Lower lobe of right lung (tissue), 2 donors: ENCODE measurements around the gene CYP17A1. TPM values are rescaled to one million over a fixed set of nuclear protein-coding genes. Genes with fewer than 3 reads are reported as not detected.
A peak's percentile ranks its signal among the peaks of the same experiment; 100 is the strongest.

Source experiments
- ATAC-seq, 2 donors: fragments of 200-7000 bp; cut with Tn5 transposase; one replicate each; pipeline ENCODE4 v1.9.1; 2020 to 2022; ENCODE audit warnings: mild to moderate bottlenecking in 2 of 2, moderate library complexity in 2 of 2
- DNase-seq: peaks from one replicate; pipeline ENCODE4 v3.0.0-alpha.2; 2020
- H3K27ac ChIP-seq: fragments of 200-600 bp; one replicate; pipeline ENCODE4 v1.8.0; 2022
- H3K27me3 ChIP-seq: fragments of 200-600 bp; one replicate; pipeline ENCODE4 v1.8.0; 2022; ENCODE audit warnings: low read depth
- H3K36me3 ChIP-seq: fragments of 200-600 bp; one replicate; pipeline ENCODE4 v1.8.0; 2022; ENCODE audit warnings: mild to moderate bottlenecking
- H3K4me1 ChIP-seq: fragments of 200-600 bp; one replicate; pipeline ENCODE4 v1.8.0; 2022
- H3K4me3 ChIP-seq: fragments of 200-600 bp; one replicate; pipeline ENCODE4 v1.8.0; 2022; ENCODE audit warnings: mild to moderate bottlenecking
- H3K9me3 ChIP-seq: fragments of 200-600 bp; one replicate; pipeline ENCODE4 v1.8.0; 2022
- intact Hi-C: fragments of 100-400 bp; cut with DNase I; formaldehyde crosslinking; loops from one replicate; pipeline ENCODE4 v1.11.0; 2022
- total RNA-seq: library from RNA; stranded (reverse); fragmentation: NEBNext Ultra II Directional; extraction: Animal tissue kit (Norgen Biotek cat#: 25700); gene quantifications from one replicate; pipeline ENCODE4 v1.2.1, GENCODE V29; 2021
- TF ChIP-seq, protein P1 (sequence below): fragments of 200-600 bp; IDR thresholded peaks from one replicate; pipeline ENCODE4 v1.8.0; 2022; ENCODE audit warnings: antibody characterized with exemption, mild to moderate bottlenecking
- donor health status: DM: no; HTN: yes; CAD: no; lungs with severe emphysema.

CYP17A1 gene
- total RNA-seq, 1 donor from 2014 or later: 0.80 TPM

DNA sequence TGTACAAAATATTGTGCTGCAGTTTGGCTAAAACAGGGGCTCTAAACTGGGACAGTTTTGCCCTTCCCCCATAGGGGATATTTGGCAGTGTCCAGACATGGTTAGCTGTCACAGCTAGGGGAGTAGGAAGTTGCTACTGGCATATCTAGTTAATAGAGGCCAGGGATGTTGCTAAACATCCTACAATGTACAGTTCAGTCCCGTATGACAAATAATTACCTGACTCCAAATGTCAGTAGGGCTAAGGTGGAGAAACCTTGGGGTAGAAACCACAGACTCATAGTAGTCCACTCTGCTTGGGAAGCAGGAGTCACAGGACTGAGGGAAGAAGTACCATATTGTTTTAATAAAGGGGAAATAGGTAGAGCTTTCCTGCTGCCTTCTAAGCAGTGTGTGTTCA, 53.6 kb downstream of the CYP17A1 start:
- Histone ChIP-seq H3K27ac (peak overlapping the region; percentile 85), H3K36me3 (no peaks in the 10 kb centered on the region), H3K4me1 (peaks cover 85% of the 10 kb centered on the region), H3K9me3 (no peaks in the 10 kb centered on the region), H3K4me3 (no peak overlapping the region), H3K27me3 (no peaks in the 10 kb centered on the region)
- intact Hi-C loops: no loop called here
- ATAC-seq: peak; percentile 9 to 29
- no peak for DNase-seq
- TF ChIP-seq, protein P1, sequence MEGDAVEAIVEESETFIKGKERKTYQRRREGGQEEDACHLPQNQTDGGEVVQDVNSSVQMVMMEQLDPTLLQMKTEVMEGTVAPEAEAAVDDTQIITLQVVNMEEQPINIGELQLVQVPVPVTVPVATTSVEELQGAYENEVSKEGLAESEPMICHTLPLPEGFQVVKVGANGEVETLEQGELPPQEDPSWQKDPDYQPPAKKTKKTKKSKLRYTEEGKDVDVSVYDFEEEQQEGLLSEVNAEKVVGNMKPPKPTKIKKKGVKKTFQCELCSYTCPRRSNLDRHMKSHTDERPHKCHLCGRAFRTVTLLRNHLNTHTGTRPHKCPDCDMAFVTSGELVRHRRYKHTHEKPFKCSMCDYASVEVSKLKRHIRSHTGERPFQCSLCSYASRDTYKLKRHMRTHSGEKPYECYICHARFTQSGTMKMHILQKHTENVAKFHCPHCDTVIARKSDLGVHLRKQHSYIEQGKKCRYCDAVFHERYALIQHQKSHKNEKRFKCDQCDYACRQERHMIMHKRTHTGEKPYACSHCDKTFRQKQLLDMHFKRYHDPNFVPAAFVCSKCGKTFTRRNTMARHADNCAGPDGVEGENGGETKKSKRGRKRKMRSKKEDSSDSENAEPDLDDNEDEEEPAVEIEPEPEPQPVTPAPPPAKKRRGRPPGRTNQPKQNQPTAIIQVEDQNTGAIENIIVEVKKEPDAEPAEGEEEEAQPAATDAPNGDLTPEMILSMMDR: no peak

DNA sequence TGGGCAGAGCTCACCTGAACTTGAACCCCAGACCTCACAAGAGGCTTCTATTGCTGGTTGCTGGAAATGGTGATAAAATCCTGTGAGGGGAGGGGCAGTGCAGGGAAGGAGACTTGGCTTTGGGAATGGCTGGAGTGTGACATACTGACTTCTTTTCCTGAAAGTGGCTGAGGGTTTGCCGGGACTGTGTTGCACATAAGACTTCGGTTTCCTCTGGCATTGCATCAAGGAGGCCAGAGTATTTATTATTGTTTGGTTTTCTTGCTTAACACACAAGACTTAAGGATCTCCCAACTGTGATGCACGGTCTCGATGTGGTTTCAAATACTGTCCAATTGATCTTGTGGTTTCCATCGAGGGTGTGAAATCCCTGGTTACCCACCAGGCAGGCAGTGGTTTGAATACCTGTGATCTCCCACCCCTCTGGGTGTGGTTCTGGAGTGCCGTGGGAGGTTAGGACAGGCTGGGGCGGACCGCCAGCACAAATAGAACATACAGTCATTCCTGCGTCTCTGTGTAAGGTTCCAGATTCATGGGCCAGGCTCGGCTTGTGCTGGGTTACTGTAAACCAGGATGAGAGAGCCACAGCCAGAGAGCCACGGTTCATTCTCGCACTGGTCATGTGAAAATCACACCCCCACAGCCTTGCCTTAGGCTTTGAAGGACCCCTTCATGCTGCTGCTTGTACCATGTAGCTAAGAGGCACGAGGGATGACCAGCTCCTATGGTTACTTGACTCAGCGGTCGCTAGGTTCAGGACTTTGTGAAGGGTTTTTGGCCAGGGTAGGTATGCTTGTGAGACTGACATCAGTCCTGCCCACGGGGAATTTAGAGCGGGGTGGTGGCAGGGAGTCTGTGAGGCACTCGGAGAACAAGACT, 54.3 kb downstream of the CYP17A1 start:
- Histone ChIP-seq H3K27me3 (no peaks in the 10 kb centered on the region), H3K27ac (peak overlapping the region; percentile 85), H3K36me3 (no peaks in the 10 kb centered on the region), H3K4me1 (peaks cover 91% of the 10 kb centered on the region), H3K4me3 (peak overlapping the region; percentile 10), H3K9me3 (no peaks in the 10 kb centered on the region)
- ATAC-seq (peak; percentile 86 to 88), DNase-seq (peak; percentile 77)
- TF ChIP-seq, protein P1: no peak
- intact Hi-C loops: no loop called here

DNA sequence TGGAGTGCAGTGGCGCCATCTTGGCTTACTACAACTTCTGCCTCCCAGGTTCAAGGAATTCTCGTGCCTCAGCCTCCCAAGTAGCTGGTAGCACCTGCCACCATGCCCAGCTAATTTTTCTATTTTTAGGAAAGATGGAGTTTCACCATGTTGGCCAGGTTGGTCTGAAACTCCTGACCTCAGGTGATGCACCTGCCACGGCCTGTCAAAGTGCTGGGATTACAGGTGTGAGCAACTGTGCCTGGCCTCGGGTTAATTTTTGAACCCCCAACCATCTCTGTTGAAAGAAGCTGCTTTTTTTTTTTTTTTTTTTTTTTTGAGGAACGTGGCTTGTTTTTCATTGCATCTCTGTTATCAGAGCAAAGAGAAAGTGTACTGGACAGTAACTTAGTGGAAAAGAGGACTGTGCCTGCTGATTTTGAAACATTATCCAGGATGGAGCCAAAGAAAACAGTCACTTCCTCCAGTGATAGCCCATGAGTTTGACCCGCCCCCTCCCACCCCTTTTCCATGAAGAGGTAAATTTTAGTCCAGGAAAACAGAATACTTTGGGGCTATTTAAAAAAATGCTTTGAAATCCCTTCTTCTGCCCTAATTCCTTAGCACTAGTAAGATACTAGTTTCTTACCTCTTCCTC, 55.2 kb downstream of the CYP17A1 start:
- Histone ChIP-seq H3K27me3 (no peaks in the 10 kb centered on the region), H3K9me3 (no peaks in the 10 kb centered on the region), H3K27ac (peak overlapping the region; percentile 85), H3K4me1 (peaks cover 99% of the 10 kb centered on the region), H3K4me3 (peak overlapping the region; percentile 10), H3K36me3 (no peaks in the 10 kb centered on the region)
- intact Hi-C loops: no loop called here
- peak in 1 of 2 donors; percentile 33 for ATAC-seq
- TF ChIP-seq, protein P1: no peak
- DNase-seq: no peak

DNA sequence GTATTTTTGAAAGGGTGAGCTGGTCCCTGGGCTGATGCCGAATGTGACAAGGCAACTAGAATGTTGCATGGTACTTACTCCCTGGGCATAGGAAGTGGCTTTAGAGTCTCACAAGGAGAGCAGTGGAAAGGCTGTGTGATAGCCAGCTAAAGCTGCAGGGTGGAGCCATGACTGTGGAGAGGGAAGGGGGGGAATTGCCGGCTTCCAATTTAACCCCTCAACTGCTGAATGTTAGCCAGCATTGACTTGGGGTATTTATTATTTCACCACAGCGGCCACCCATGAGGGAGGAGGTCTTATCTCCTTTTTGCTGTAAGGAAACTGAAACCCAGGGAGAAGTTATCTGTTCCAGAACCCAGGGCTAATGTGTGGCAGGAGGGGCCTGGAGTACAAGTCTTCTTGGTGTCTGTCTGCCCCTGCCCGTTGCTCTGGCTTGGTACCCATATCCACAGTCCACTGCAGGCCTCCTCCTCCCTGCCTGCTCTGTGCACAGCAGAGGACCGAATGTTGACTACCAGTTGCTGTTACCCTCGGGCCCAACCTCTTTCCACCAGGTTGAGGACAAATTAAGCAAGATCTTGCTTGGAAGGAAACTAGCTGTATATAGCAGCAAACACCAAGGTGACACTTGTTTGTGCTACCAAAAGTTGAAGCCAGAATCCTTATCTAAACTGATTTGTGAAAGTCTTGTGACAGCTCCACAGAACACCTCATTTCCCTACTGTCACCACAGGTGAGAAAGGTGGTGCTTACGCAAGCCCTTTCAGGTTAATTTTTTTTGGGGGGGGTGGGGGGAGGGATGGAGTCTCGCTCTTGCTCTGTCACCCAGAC, 55.9 kb downstream of the CYP17A1 start:
- no peak overlapping the region for H3K4me3 ChIP-seq
- no peaks in the 10 kb centered on the region for H3K9me3 ChIP-seq
- no peaks in the 10 kb centered on the region for H3K27me3 ChIP-seq
- ATAC-seq: no peak
- peak overlapping the region; percentile 85 for H3K27ac ChIP-seq
- no peaks in the 10 kb centered on the region for H3K36me3 ChIP-seq
- peaks cover 99% of the 10 kb centered on the region for H3K4me1 ChIP-seq
- TF ChIP-seq, protein P1: no peak
- intact Hi-C loops: no loop called here
- no peak for DNase-seq

Other genes starting within 250 kb of the CYP17A1 start
- gene TRIM8, start 192.9 kb downstream of the CYP17A1 start, total RNA-seq: 142 TPM
- gene ARL3, start 123.0 kb downstream of the CYP17A1 start, total RNA-seq: 7.3 TPM
- 10.0 TPM for gene SFXN2, start 122.8 kb downstream of the CYP17A1 start, total RNA-seq
- gene WBP1L, start 93.5 kb downstream of the CYP17A1 start, total RNA-seq: 44.5 TPM
- 21.9 TPM for gene BORCS7, start 16.8 kb upstream of the CYP17A1 start, total RNA-seq
- 1.9 TPM for gene AS3MT, start 32.1 kb upstream of the CYP17A1 start, total RNA-seq
- 12.1 TPM for gene CNNM2, start 80.9 kb upstream of the CYP17A1 start, total RNA-seq